Adipocyte (in vitro differentiated cells): Measurements from ENCODE around the gene PPP2R1B.

Experiments
- DNase-seq: peaks from one replicate; pipeline ENCODE4 v3.0.0-alpha.2; 2015; ENCODE audit warnings: low read depth
- H3K27me3 ChIP-seq: replicated peaks from 2 replicates; pipeline ENCODE4 v1.7.0; 2013; ENCODE audit warnings: mild to moderate bottlenecking, low read length, moderate library complexity; ENCODE audit not compliant: control insufficient read depth, insufficient read depth
- H3K36me3 ChIP-seq: 2 replicates; pipeline ENCODE4 v1.7.0; 2013; ENCODE audit warnings: low read length, mild to moderate bottlenecking, moderate library complexity; ENCODE audit not compliant: control insufficient read depth, insufficient read depth, severe bottlenecking
- H3K4me1 ChIP-seq: 2 replicates; pipeline ENCODE4 v1.7.0; 2013; ENCODE audit warnings: mild to moderate bottlenecking, low read length, moderate library complexity; ENCODE audit not compliant: control insufficient read depth, insufficient read depth
- H3K4me3 ChIP-seq: 2 replicates; pipeline ENCODE4 v1.7.0; 2013; ENCODE audit warnings: mild to moderate bottlenecking, low read length, moderate library complexity
- H3K9ac ChIP-seq: 2 replicates; pipeline ENCODE4 v1.7.0; 2013; ENCODE audit warnings: mild to moderate bottlenecking, low read length, moderate library complexity
- H3K9me3 ChIP-seq: 2 replicates; pipeline ENCODE4 v1.7.0; 2013; ENCODE audit warnings: mild to moderate bottlenecking, low read length, moderate library complexity; ENCODE audit not compliant: control insufficient read depth

The PPP2R1B gene

GRCh38 chr11:111733611-111734088 lies 32.5 kb downstream of the PPP2R1B start:
- Histone ChIP-seq H3K9ac (peak overlapping the region; percentile 95), H3K36me3 (peaks cover 10% of the 10 kb centered on the region), H3K9me3 (no peaks in the 10 kb centered on the region), H3K4me1 (peaks cover 93% of the 10 kb centered on the region), H3K4me3 (peak overlapping the region; percentile 19), H3K27me3 (no peaks in the 10 kb centered on the region)
- no peak for DNase-seq

- Histone ChIP-seq H3K9ac (peak overlapping the region; percentile 95), H3K4me3 (peak overlapping the region; percentile 28), H3K9me3 (no peaks in the 10 kb centered on the region), H3K4me1 (peaks cover 86% of the 10 kb centered on the region), H3K27me3 (no peaks in the 10 kb centered on the region), H3K36me3 (peaks cover 5% of the 10 kb centered on the region)
- peak; percentile 85 for DNase-seq
Measured at GRCh38 chr11:111733016-111733415, 33.2 kb downstream of the PPP2R1B start.

- DNase-seq: no peak
- peak overlapping the region; percentile 55 for H3K9ac ChIP-seq
- H3K4me1 ChIP-seq: peaks cover 74% of the 10 kb centered on the region
- H3K4me3 ChIP-seq: no peak overlapping the region
- H3K9me3 ChIP-seq: no peaks in the 10 kb centered on the region
- H3K36me3 ChIP-seq: peaks cover 12% of the 10 kb centered on the region
- H3K27me3 ChIP-seq: no peaks in the 10 kb centered on the region
Measured at GRCh38 chr11:111731821-111732220, 34.4 kb downstream of the PPP2R1B start.

- H3K4me3 ChIP-seq: no peak overlapping the region
- DNase-seq: peak; percentile 48
- no peaks in the 10 kb centered on the region for H3K27me3 ChIP-seq
- H3K36me3 ChIP-seq: peaks cover 20% of the 10 kb centered on the region
- no peaks in the 10 kb centered on the region for H3K9me3 ChIP-seq
- peaks cover 66% of the 10 kb centered on the region for H3K4me1 ChIP-seq
- H3K9ac ChIP-seq: peak overlapping the region; percentile 55
Measured at GRCh38 chr11:111730871-111731591, 35.2 kb downstream of the PPP2R1B start.

- peaks cover 32% of the 10 kb centered on the region for H3K36me3 ChIP-seq
- no peaks in the 10 kb centered on the region for H3K27me3 ChIP-seq
- peak overlapping the region; percentile 55 for H3K9ac ChIP-seq
- H3K9me3 ChIP-seq: no peaks in the 10 kb centered on the region
- H3K4me3 ChIP-seq: no peak overlapping the region
- no peak for DNase-seq
- peaks cover 55% of the 10 kb centered on the region for H3K4me1 ChIP-seq
Measured at GRCh38 chr11:111729831-111730311, 36.3 kb downstream of the PPP2R1B start.

- Histone ChIP-seq H3K4me1 (peaks cover 49% of the 10 kb centered on the region), H3K36me3 (peaks cover 38% of the 10 kb centered on the region), H3K27me3 (no peaks in the 10 kb centered on the region), H3K9ac (peak overlapping the region; percentile 55), H3K4me3 (no peak overlapping the region), H3K9me3 (no peaks in the 10 kb centered on the region)
- DNase-seq: no peak
Measured at GRCh38 chr11:111729071-111729830, 36.9 kb downstream of the PPP2R1B start.

- no peak overlapping the region for H3K9ac ChIP-seq
- DNase-seq: no peak
- peaks cover 56% of the 10 kb centered on the region for H3K36me3 ChIP-seq
- peaks cover 31% of the 10 kb centered on the region for H3K4me1 ChIP-seq
- H3K9me3 ChIP-seq: no peaks in the 10 kb centered on the region
- no peak overlapping the region for H3K4me3 ChIP-seq
- H3K27me3 ChIP-seq: no peaks in the 10 kb centered on the region
Measured at GRCh38 chr11:111727431-111727830, 38.8 kb downstream of the PPP2R1B start.

- Histone ChIP-seq H3K4me1 (peaks cover 20% of the 10 kb centered on the region), H3K9me3 (no peaks in the 10 kb centered on the region), H3K4me3 (no peak overlapping the region), H3K27me3 (no peaks in the 10 kb centered on the region), H3K36me3 (peaks cover 68% of the 10 kb centered on the region), H3K9ac (no peak overlapping the region)
- DNase-seq: no peak
Measured at GRCh38 chr11:111726301-111726713, 39.9 kb downstream of the PPP2R1B start.

- DNase-seq: no peak
- Histone ChIP-seq H3K9ac (no peak overlapping the region), H3K36me3 (peaks cover 74% of the 10 kb centered on the region), H3K4me1 (peaks cover 13% of the 10 kb centered on the region), H3K4me3 (no peak overlapping the region), H3K9me3 (no peaks in the 10 kb centered on the region), H3K27me3 (no peaks in the 10 kb centered on the region)
Measured at GRCh38 chr11:111725621-111726020, 40.6 kb downstream of the PPP2R1B start.

- Histone ChIP-seq H3K27me3 (no peaks in the 10 kb centered on the region), H3K36me3 (peaks cover 84% of the 10 kb centered on the region)
- DNase-seq: no peak
Measured at GRCh38 chr11:111724615-111725129, 41.5 kb downstream of the PPP2R1B start.

GRCh38 chr11:111723595-111723994 lies 42.6 kb downstream of the PPP2R1B start:
- peaks cover 11% of the 10 kb centered on the region for H3K4me1 ChIP-seq
- no peaks in the 10 kb centered on the region for H3K9me3 ChIP-seq
- no peak overlapping the region for H3K4me3 ChIP-seq
- DNase-seq: no peak
- H3K36me3 ChIP-seq: peaks cover 92% of the 10 kb centered on the region
- no peaks in the 10 kb centered on the region for H3K27me3 ChIP-seq
- no peak overlapping the region for H3K9ac ChIP-seq

More at GRCh38 chr11:111724615-111725129, 41.5 kb downstream of the PPP2R1B start:
- Histone ChIP-seq H3K4me1 (peaks cover 3% of the 10 kb centered on the region), H3K9ac (no peak overlapping the region), H3K9me3 (no peaks in the 10 kb centered on the region), H3K4me3 (no peak overlapping the region)
